H9 (cell line): ENCODE data around the gene ETV5. TPM values are rescaled to one million over a fixed set of nuclear protein-coding genes. Genes with fewer than 3 reads are reported as not detected.

ENCODE experiments used
- DNase-seq: peaks from one replicate; pipeline ENCODE4 v3.0.0-alpha.2; 2017
- H2AFZ ChIP-seq: one replicate; pipeline ENCODE4 v1.6.1; 2013; ENCODE audit warnings: mild to moderate bottlenecking, low read length, control low read depth, moderate library complexity
- H2AK5ac ChIP-seq: 2 replicates; pipeline ENCODE4 v1.6.1; 2013; ENCODE audit warnings: low read length, control low read depth, mixed read lengths; ENCODE audit not compliant: insufficient read length
- H2BK120ac ChIP-seq: one replicate; pipeline ENCODE4 v1.6.1; 2013; ENCODE audit warnings: low read depth, mild to moderate bottlenecking, low read length, control low read depth, inconsistent platforms; ENCODE audit not compliant: poor library complexity, severe bottlenecking
- H2BK12ac ChIP-seq: 2 replicates; pipeline ENCODE4 v1.6.1; 2013; ENCODE audit warnings: low read length, control low read depth, mixed read lengths, low read depth; ENCODE audit not compliant: insufficient read length
- H2BK15ac ChIP-seq: 2 replicates; pipeline ENCODE4 v1.6.1; 2013; ENCODE audit warnings: low read depth, low read length, control low read depth
- H2BK20ac ChIP-seq: one replicate; pipeline ENCODE4 v1.6.1; 2013; ENCODE audit warnings: low read depth, mild to moderate bottlenecking, low read length, control low read depth, inconsistent platforms; ENCODE audit not compliant: poor library complexity, severe bottlenecking
- H2BK5ac ChIP-seq: 2 replicates; pipeline ENCODE4 v1.6.1; 2013; ENCODE audit warnings: low read length, control low read depth, mixed read lengths; ENCODE audit not compliant: insufficient read length
- H3K14ac ChIP-seq: 2 replicates; pipeline ENCODE4 v1.6.1; 2013; ENCODE audit warnings: low read length, control low read depth; ENCODE audit not compliant: insufficient read depth
- H3K18ac ChIP-seq: 2 replicates; pipeline ENCODE4 v1.6.1; 2013; ENCODE audit warnings: low read depth, mild to moderate bottlenecking, mixed read lengths, low read length, control low read depth; ENCODE audit not compliant: insufficient read length
- H3K23ac ChIP-seq: 2 replicates; pipeline ENCODE4 v1.6.1; 2013; ENCODE audit warnings: low read length, control low read depth, mixed read lengths, low read depth; ENCODE audit not compliant: insufficient read length
- H3K23me2 ChIP-seq: 2 replicates; pipeline ENCODE4 v1.6.1; 2013; ENCODE audit warnings: low read depth, mild to moderate bottlenecking, mixed read lengths, low read length, control low read depth; ENCODE audit not compliant: insufficient read length, poor library complexity, severe bottlenecking
- H3K27ac ChIP-seq: 2 replicates; pipeline ENCODE4 v1.5.1; 2013; ENCODE audit warnings: low read length, control low read depth, mixed read lengths, low read depth; ENCODE audit not compliant: insufficient read length
- H3K27me3 ChIP-seq: 2 replicates; pipeline ENCODE4 v1.6.1; 2013; ENCODE audit warnings: low read length, control low read depth, inconsistent platforms; ENCODE audit not compliant: insufficient read depth
- H3K4ac ChIP-seq: 2 replicates; pipeline ENCODE4 v1.6.1; 2013; ENCODE audit warnings: low read depth, mild to moderate bottlenecking, control low read depth, inconsistent platforms, low read length, moderate library complexity
- H3K4me1 ChIP-seq: 2 replicates; pipeline ENCODE4 v1.6.1; 2013; ENCODE audit warnings: low read length, control low read depth, inconsistent platforms; ENCODE audit not compliant: insufficient read depth
- H3K4me2 ChIP-seq: 2 replicates; pipeline ENCODE4 v1.6.1; 2013; ENCODE audit warnings: low read length, control low read depth, mixed read lengths; ENCODE audit not compliant: insufficient read length, insufficient read depth
- H3K56ac ChIP-seq: 2 replicates; pipeline ENCODE4 v1.6.1; 2013; ENCODE audit warnings: low read depth, mild to moderate bottlenecking, mixed read lengths, low read length, control low read depth; ENCODE audit not compliant: insufficient read length
- H3K79me1 ChIP-seq: 2 replicates; pipeline ENCODE4 v1.6.1; 2013; ENCODE audit warnings: low read depth, mild to moderate bottlenecking, moderate library complexity, low read length, control low read depth, inconsistent platforms; ENCODE audit not compliant: insufficient read depth, poor library complexity, severe bottlenecking
- H3K79me2 ChIP-seq: 2 replicates; pipeline ENCODE4 v1.6.1; 2013; ENCODE audit warnings: low read length, control low read depth, inconsistent platforms; ENCODE audit not compliant: insufficient read depth
- H3K9ac ChIP-seq: 2 replicates; pipeline ENCODE4 v1.6.1; 2013; ENCODE audit warnings: low read length, control low read depth, mixed read lengths; ENCODE audit not compliant: insufficient read length; ENCODE audit errors: extremely low read depth
- H3K9me3 ChIP-seq: one replicate; pipeline ENCODE4 v1.6.1; 2013; ENCODE audit warnings: low read depth, low read length, inconsistent platforms; ENCODE audit not compliant: control insufficient read depth
- H3T11ph ChIP-seq: one replicate; pipeline ENCODE4 v1.6.1; 2013; ENCODE audit warnings: mild to moderate bottlenecking, low read length, control low read depth, inconsistent platforms
- H4K20me1 ChIP-seq: one replicate; pipeline ENCODE4 v1.6.1; 2013; ENCODE audit not compliant: control insufficient read depth, insufficient read length, insufficient read depth
- H4K5ac ChIP-seq: 2 replicates; pipeline ENCODE4 v1.6.1; 2013; ENCODE audit warnings: low read depth, mild to moderate bottlenecking, mixed read lengths, low read length, control low read depth; ENCODE audit not compliant: insufficient read length
- H4K8ac ChIP-seq: replicated peaks from 2 replicates; pipeline ENCODE4 v1.6.1; 2013; ENCODE audit warnings: low read length, control low read depth, mixed read lengths, low read depth; ENCODE audit not compliant: insufficient read length
- H4K91ac ChIP-seq: 2 replicates; pipeline ENCODE4 v1.6.1; 2013; ENCODE audit warnings: low read depth, mild to moderate bottlenecking, moderate library complexity, mixed read lengths, low read length, control low read depth; ENCODE audit not compliant: insufficient read length
- H3K27ac Mint-ChIP-seq, 3 experiments: 2 replicates in 2 of 3; 3 replicates in 1 of 3; pipeline ENCODE4 v1.8.0; 2020 to 2021; ENCODE audit warnings: mixed read lengths in 3 of 3, mild to moderate bottlenecking in 1 of 3, moderate library complexity in 1 of 3
- H3K27me3 Mint-ChIP-seq: 2 replicates; pipeline ENCODE4 v1.8.0; 2021; ENCODE audit warnings: low read depth, mild to moderate bottlenecking, moderate library complexity, mixed read lengths
- H3K36me3 Mint-ChIP-seq, 3 experiments: 2 replicates in 2 of 3; 3 replicates in 1 of 3; pipeline ENCODE4 v1.8.0; 2020 to 2021; ENCODE audit warnings: low read depth in 3 of 3, mixed read lengths in 3 of 3; ENCODE audit not compliant: insufficient read depth in 1 of 3
- H3K4me1 Mint-ChIP-seq, 2 experiments: 2 replicates each; pipeline ENCODE4 v1.8.0; 2020; ENCODE audit warnings: mixed read lengths in 2 of 2
- H3K4me3 Mint-ChIP-seq, 2 experiments: 2 replicates in 1 of 2; 3 replicates in 1 of 2; pipeline ENCODE4 v1.8.0; 2020 to 2021; ENCODE audit warnings: mild to moderate bottlenecking in 2 of 2, mixed read lengths in 2 of 2, moderate library complexity in 1 of 2
- H3K9me3 Mint-ChIP-seq, 2 experiments: 2 replicates in 1 of 2; 3 replicates in 1 of 2; pipeline ENCODE4 v1.8.0; 2020; ENCODE audit warnings: mild to moderate bottlenecking in 2 of 2, mixed read lengths in 2 of 2, moderate library complexity in 1 of 2
- CTCF ChIP-seq: fragments of 200-600 bp; sonication (generic); conservative IDR thresholded peaks from 3 replicates; pipeline ENCODE4 v1.8.0; 2021; ENCODE audit warnings: antibody characterized with exemption, mild to moderate bottlenecking
- WGBS: extraction: QIAGEN DNeasy Blood & Tissue Kit; methylation state at CpG from one replicate; pipeline ENCODE4 v1.1.7; 2013; ENCODE audit warnings: missing lambda C conversion rate, low lambda C conversion rate, mixed read lengths; ENCODE audit not compliant: insufficient read length; ENCODE audit errors: extremely low coverage; 5-methylcytosine and 5-hydroxymethylcytosine counted together
- total RNA-seq: library from RNA; stranded (reverse); gene quantifications from 2 replicates; pipeline ENCODE4 v1.2.1, GENCODE V29; 2021

ETV5 gene
- total RNA-seq, 1 experiment from 2014 or later, result 7.7 TPM

- H3K36me3 Mint-ChIP-seq, result peaks cover 0 to 38% (median 2%) of the 10 kb centered on the region in 3 experiments; a peak in 5 of 7 replicates
- H4K5ac ChIP-seq, result no peak overlapping the region
Measured at GRCh38 chr3:186080849-186081438, 27.9 kb downstream of the ETV5 start.

More at GRCh38 chr3:186080849-186081438, 27.9 kb downstream of the ETV5 start:
- Histone ChIP-seq H2AK5ac (no peak overlapping the region), H3K4ac (no peak overlapping the region), H2BK12ac (peak overlapping the region; percentile 24), H3T11ph (no peak overlapping the region), H2BK20ac (no peak overlapping the region), H2BK15ac (no peak overlapping the region), H2BK5ac (no peak overlapping the region), H3K18ac (peak overlapping the region; percentile 28), H2BK120ac (no peak overlapping the region), H4K8ac (no peak overlapping the region), H3K23me2 (no peaks in the 10 kb centered on the region), H3K9me3 (no peaks in the 10 kb centered on the region), H3K27me3 (no peaks in the 10 kb centered on the region), H3K14ac (no peak overlapping the region), H2AFZ (no peak overlapping the region), H3K4me2 (no peak overlapping the region), H3K23ac (no peak overlapping the region), H4K91ac (no peak overlapping the region), H4K20me1 (no peaks in the 10 kb centered on the region), H3K27ac (peak overlapping the region; percentile 59), H3K4me1 (peaks cover 10% of the 10 kb centered on the region; the same call in 1 of the 2 replicates), H3K79me1 (no peaks in the 10 kb centered on the region), H3K56ac (no peak overlapping the region), H3K9ac (no peak overlapping the region), H3K79me2 (no peaks in the 10 kb centered on the region)
- H3K27ac Mint-ChIP-seq, result peak overlapping the region in 2 of 3 experiments; percentile 6 to 92; a peak in 3 of 7 replicates
- peaks cover 26 to 45% of the 10 kb centered on the region in 2 experiments for H3K4me1 Mint-ChIP-seq
- no peak for DNase-seq
- no peaks in the 10 kb centered on the region for H3K9me3 Mint-ChIP-seq
- peak overlapping the region in 1 of 2 experiments; percentile 35; a peak in 2 of 5 replicates for H3K4me3 Mint-ChIP-seq
- no peaks in the 10 kb centered on the region for H3K27me3 Mint-ChIP-seq
- TF ChIP-seq CTCF, result no peak
- no CpG with 5 or more reads among the region's 5 CpGs for WGBS
